GM19467 (cell line): ENCODE measurements around the gene INPP5A.
"Not testable (repeated sequence)": the region's sequence is repeated elsewhere in the genome, so short reads cannot be mapped to it uniquely, and the experiment has no call there.

ENCODE experiments used
- ATAC-seq: cut with Tn5 transposase; IDR thresholded peaks from one replicate; pipeline ENCODE4 v1.9.1; 2021; ENCODE audit warnings: mild to moderate bottlenecking, moderate library complexity; ENCODE audit not compliant: unreplicated experiment

Gene INPP5A

GRCh38 chr10:132546567-132547420, 9.2 kb downstream of the INPP5A start:
- ATAC-seq = no peak

GRCh38 chr10:132547421-132547861, 9.9 kb downstream of the INPP5A start:
- no peak for ATAC-seq

- no peak for ATAC-seq
These were observed 10.7 kb downstream of the INPP5A start for GRCh38 chr10:132548106-132548823.

GRCh38 chr10:132548869-132549268, 11.3 kb downstream of the INPP5A start:
- ATAC-seq = no peak

- no peak for ATAC-seq
These were observed 11.8 kb downstream of the INPP5A start for GRCh38 chr10:132549371-132549770.

GRCh38 chr10:132550366-132551092, 12.9 kb downstream of the INPP5A start:
- ATAC-seq = no peak

GRCh38 chr10:132551093-132551807, 13.7 kb downstream of the INPP5A start:
- peak; percentile 54 for ATAC-seq

- ATAC-seq = no peak
These were observed 14.2 kb downstream of the INPP5A start for GRCh38 chr10:132551808-132552130.

- not testable (repeated sequence) for ATAC-seq
These were observed 15.0 kb downstream of the INPP5A start for GRCh38 chr10:132552635-132553034.

GRCh38 chr10:132553568-132553967, 16.0 kb downstream of the INPP5A start:
- ATAC-seq = not testable (repeated sequence)

GRCh38 chr10:132554053-132554990, 16.7 kb downstream of the INPP5A start:
- no peak for ATAC-seq

- no peak for ATAC-seq
These were observed 17.5 kb downstream of the INPP5A start for GRCh38 chr10:132554991-132555647.

- no peak for ATAC-seq
These were observed 18.3 kb downstream of the INPP5A start for GRCh38 chr10:132555648-132556575.

GRCh38 chr10:132556994-132557441, 19.4 kb downstream of the INPP5A start:
- no peak for ATAC-seq

GRCh38 chr10:132557696-132558515, 20.3 kb downstream of the INPP5A start:
- no peak for ATAC-seq

GRCh38 chr10:132558516-132559413, 21.2 kb downstream of the INPP5A start:
- ATAC-seq = no peak
